CD4-positive, alpha-beta T cell treated with Interleukin-6 at 100 ng/mL for 8 hours (primary cell): ENCODE data around the gene RIOX2.

Experiments used
- DNase-seq: peaks from one replicate; pipeline ENCODE4 v3.0.0-alpha.2; 2020; ENCODE audit warnings: mixed read lengths, low spot score

RIOX2 gene

DNA sequence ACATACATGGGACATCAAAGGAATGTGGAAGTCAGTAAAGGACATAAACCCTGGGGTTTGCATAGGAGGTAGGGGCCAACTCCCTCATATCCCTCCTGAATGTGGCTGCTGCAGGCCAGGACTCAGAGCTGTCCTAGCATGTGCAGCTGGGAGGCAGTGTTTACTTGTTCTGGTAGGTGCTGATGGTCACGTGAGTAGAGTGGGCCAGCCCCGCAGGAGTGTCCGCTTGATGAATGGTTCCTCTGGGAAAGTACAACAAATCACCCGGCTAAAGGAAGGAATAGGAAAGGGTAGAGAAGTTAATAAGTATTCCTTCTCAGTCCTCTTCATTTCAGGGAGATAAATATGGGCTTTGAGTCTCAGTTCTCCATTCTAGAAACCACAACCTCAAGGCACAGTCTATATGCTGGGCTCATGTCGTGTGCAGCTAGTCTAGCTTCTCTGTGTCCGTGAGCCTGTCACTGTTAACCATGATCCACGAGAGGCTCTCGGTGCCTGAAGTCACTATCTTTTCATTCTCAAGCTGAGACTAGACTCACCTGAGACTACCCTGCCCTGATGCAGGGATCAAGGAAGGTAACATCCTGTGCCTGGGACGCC is 17.9 kb downstream of the RIOX2 start:
- no peak for DNase-seq

GRCh38 chr3:97952872-97953271 is 19.4 kb downstream of the RIOX2 start:
- no peak for DNase-seq

DNA sequence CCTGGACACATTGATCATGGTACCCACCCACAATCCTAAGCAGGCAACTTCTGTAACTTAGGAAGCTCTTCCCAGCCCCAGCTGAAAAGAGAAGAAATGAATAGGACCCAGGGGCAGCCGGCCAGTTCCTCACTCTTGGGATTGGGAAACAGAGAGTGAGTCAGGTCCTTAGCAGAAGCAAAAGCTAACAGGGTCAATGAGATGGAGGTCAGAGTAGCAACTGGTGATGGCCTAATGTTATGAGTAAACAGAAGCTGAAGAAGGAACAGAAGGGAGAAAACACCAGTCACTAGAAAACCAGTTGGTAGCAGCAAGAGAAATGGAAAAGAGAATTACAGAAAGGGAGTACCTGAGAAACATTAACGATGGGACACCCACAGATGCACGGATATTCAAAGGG is 20.0 kb downstream of the RIOX2 start:
- DNase-seq = no peak

- DNase-seq = no peak
These were observed 21.9 kb downstream of the RIOX2 start for GRCh38 chr3:97950360-97950759.

GRCh38 chr3:97949743-97950142 is 22.5 kb downstream of the RIOX2 start:
- no peak for DNase-seq

- DNase-seq = no peak
These were observed 23.1 kb downstream of the RIOX2 start for GRCh38 chr3:97949110-97949485.

DNA sequence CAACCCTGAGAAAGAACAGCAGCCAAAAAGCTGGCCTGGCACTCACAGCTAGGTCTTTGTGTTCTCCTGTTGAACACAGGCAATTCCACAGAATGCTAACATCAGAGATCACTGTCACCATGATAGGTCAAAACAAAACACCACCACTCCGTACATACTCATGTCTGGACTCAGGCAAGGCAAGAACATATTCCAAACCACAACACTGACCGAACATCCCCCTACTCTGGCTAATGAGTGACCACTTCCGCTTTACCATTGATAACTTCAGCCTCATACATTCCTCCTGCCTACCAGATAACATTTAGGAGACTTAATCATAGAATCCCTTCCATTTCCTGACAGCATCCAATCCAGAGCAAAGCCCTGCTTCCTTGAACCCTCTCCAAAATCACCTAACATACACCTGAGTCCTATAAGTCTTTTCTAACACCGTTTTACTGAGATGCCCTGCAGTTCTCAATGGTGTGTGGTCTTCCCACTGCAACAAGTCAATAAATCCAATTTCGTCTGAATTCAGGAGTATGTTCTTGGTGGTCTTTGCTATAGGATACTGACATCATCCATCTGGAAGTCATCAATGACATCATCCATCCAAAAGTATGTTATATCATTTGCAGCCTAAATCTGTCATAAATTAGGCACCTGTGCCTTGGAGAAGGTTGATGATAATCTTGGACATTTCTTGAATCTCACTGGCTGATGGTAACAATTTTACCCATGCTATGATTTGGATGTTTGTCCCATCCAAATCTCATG is 23.7 kb downstream of the RIOX2 start:
- DNase-seq = no peak

GRCh38 chr3:97942801-97943546 is 29.3 kb downstream of the RIOX2 start:
- DNase-seq = no peak

GRCh38 chr3:97940034-97940433 is 32.2 kb downstream of the RIOX2 start:
- DNase-seq = no peak

GRCh38 chr3:97939401-97939800 is 32.8 kb downstream of the RIOX2 start:
- DNase-seq = no peak

- DNase-seq = no peak
These were observed 33.8 kb downstream of the RIOX2 start for GRCh38 chr3:97938444-97938843.

DNA sequence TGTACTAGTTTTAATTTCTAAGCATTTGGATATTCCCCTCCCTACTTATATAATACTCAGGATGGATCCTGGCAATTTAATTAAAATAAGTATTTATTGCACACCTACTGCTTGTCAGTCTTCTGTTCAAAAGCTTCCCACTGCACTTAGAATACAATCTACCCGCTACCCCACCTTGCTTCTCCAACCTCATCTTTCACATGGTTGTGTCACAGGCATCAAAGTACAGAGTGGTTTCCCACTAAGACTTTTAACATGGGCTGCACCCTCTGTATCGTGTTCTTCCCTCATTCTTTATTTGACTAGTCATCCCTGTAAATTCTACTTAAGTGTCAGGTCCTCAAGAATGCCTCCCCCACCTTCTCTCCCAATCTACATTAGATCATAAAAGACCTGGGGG is 35.0 kb downstream of the RIOX2 start:
- DNase-seq = no peak

- DNase-seq = no peak
These were observed 36.4 kb downstream of the RIOX2 start for GRCh38 chr3:97935842-97936241.

DNA sequence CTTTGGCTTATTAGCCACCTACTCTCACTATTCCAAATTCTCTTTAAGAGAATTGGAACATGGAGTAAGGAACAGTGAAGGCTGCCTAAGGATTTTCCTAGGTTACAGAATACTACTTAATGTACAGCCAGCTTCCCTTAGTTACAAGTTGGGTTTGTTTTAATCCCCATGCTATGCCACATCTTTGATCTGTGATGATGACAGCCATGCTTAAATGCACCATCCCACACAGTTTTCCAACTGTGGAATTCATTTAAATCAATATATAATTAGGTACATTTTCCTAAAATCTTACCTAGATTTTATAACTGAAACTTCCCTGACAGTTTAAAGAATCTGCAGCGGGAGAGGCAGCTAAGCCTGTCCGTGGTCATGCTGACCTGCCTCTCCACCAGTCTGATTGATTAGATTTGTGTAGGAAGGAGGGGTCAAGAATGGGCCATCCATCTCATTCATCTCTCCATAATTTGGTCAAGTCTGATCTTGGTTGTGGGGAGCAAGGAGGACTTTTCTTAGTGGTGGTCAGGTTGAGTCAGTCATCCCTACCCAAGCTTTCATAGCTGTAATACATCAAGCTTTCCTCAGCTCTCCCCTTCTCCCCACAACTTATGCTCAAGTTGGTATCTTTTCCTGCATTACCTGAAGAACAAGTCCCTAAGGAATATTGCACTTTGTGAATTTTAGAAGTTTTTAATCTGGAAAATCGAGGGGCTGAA is 37.1 kb downstream of the RIOX2 start:
- DNase-seq = no peak

DNA sequence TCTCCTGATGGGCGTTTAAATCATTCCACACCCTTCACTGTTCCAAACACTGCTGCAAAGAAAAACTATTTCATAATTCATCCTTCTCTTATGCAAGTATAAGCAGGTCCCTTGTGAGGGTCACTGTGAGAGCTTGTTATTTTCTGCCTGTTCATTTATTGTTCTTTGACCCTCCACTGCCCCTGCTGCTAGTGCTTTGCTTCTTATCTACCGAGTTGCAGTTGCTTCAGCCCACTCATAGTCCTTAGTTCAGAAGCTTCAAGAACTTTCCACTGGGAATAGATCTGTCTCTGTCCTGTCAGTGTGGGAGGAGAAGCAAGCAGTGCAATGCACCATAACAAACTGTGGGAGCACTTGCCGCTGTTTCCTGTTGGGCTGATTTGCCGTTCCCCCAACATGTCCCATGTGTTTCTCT is 39.8 kb downstream of the RIOX2 start:
- no peak for DNase-seq

DNA sequence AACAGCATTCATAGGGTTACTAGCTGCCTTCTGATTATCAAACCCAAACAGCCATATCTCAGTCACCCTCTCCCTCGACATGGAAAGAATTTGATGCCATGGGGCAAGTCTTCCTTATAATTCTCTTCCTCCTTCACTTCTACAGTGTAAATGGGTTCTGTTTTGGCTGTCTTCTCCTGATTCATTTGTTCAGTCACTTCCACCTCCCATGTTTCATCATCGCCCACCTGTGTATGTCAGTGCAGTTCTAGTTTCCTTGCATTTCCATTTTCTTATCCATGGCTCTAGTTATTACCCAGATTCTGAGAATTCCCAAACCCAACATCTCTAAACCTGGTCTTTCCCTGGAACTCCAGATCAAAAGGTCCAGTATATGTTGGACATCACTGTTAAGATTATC is 41.0 kb downstream of the RIOX2 start:
- DNase-seq = no peak

GRCh38 chr3:97930018-97930417 is 42.2 kb downstream of the RIOX2 start:
- DNase-seq = no peak

DNA sequence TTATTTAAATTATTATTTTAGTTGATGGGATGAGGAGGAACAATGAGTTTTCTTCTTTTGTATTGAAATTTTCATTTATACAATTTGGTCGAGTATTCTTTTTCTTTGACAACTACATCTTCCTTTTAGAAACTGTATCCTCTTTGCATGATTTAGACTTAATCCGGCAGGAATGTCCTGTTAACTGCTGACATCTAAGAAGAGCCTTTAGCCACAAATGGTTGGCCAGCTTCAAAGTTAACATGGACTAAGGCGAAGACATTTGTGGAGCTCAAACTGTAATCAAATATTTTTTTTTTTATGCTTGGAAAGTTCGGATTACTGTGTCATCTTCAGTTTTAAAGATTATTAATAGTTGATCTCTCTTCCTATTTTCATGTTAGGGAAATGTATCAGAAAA is 43.2 kb downstream of the RIOX2 start:
- DNase-seq = no peak

DNA sequence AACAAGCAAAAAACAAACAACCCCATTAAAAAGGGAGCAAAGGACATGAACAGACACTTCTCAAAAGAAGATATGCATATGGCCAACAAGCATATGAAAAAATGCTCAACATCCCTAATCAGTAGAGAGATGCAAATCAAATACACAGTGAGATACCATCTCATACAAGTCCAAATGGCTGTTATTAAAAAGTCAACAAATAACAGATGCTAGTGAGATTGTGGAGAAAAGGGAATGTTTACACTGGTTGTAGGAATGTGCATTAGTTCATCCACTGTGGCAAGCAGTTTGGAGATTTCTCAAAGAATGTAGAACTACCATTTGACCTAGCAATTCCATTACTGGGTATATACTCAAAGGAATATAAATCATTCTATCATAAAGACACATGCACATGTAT is 44.5 kb downstream of the RIOX2 start:
- no peak for DNase-seq

GRCh38 chr3:97917813-97918536 is 54.3 kb downstream of the RIOX2 start:
- no peak for DNase-seq

- DNase-seq = no peak
These were observed 55.7 kb downstream of the RIOX2 start for GRCh38 chr3:97916576-97916975.

GRCh38 chr3:97914388-97914787 is 57.8 kb downstream of the RIOX2 start:
- no peak for DNase-seq
